Measurements from ENCODE around the gene NPFF. TPM values are rescaled to one million over a fixed set of nuclear protein-coding genes. Genes with fewer than 3 reads are reported as not detected.

NPFF gene
- total RNA-seq, 1 donor = not detected

- no peaks in the 10 kb centered on the region for H3K4me1 ChIP-seq (ENCODE audit: insufficient read depth, low read length)
- H3K4me3 ChIP-seq (ENCODE audit: insufficient read depth, low read length) = no peak overlapping the region
- TF ChIP-seq CTCF (IDR thresholded peaks at IDR 0.05; ENCODE audit: extremely low read depth, low read depth, low read length) = no peak
- H3K9me3 ChIP-seq (ENCODE audit: low read depth, low read length) = no peaks in the 10 kb centered on the region
- DNase-seq (ENCODE audit: insufficient read length, low spot score, missing footprints) = no peak
- H3K27me3 ChIP-seq (ENCODE audit: insufficient read depth, low read length) = no peaks in the 10 kb centered on the region
- peak overlapping the region; percentile 15 for H3K27ac ChIP-seq (ENCODE audit: low read depth, low read length)
- H3K4me2 ChIP-seq (ENCODE audit: insufficient read depth, low read length) = no peak overlapping the region
- peaks cover 53% of the 10 kb centered on the region for H4K20me1 ChIP-seq (ENCODE audit: insufficient read depth, low read length)
- peaks cover 93% of the 10 kb centered on the region for H3K79me2 ChIP-seq (ENCODE audit: insufficient read depth, low read length)
- peaks cover 99% of the 10 kb centered on the region for H3K36me3 ChIP-seq (ENCODE audit: insufficient read depth, low read length)
- no peak overlapping the region for H2AFZ ChIP-seq (ENCODE audit: low read length)
Observed at GRCh38 chr12:53464685-53465418, 42.4 kb downstream of the NPFF start.

GRCh38 chr12:53463802-53464560, 43.3 kb downstream of the NPFF start:
- H3K36me3 ChIP-seq (ENCODE audit: insufficient read depth, low read length) = peaks cover 99% of the 10 kb centered on the region

GRCh38 chr12:53462935-53463334, 44.3 kb downstream of the NPFF start:
- Histone ChIP-seq H4K20me1 (ENCODE audit: insufficient read depth, low read length) (peaks cover 56% of the 10 kb centered on the region), H3K4me1 (ENCODE audit: insufficient read depth, low read length) (no peaks in the 10 kb centered on the region), H3K79me2 (ENCODE audit: insufficient read depth, low read length) (peaks cover 97% of the 10 kb centered on the region), H3K27ac (ENCODE audit: low read depth, low read length) (no peak overlapping the region), H3K4me3 (ENCODE audit: insufficient read depth, low read length) (no peak overlapping the region), H2AFZ (ENCODE audit: low read length) (no peak overlapping the region), H3K36me3 (ENCODE audit: insufficient read depth, low read length) (peaks cover 99% of the 10 kb centered on the region), H3K4me2 (ENCODE audit: insufficient read depth, low read length) (no peak overlapping the region), H3K27me3 (ENCODE audit: insufficient read depth, low read length) (no peaks in the 10 kb centered on the region), H3K9me3 (ENCODE audit: low read depth, low read length) (no peaks in the 10 kb centered on the region)
- no peak for DNase-seq (ENCODE audit: insufficient read length, low spot score, missing footprints)
- TF ChIP-seq CTCF (IDR thresholded peaks at IDR 0.05; ENCODE audit: extremely low read depth, low read depth, low read length) = no peak

More at GRCh38 chr12:53463802-53464560, 43.3 kb downstream of the NPFF start:
- no peaks in the 10 kb centered on the region for H3K9me3 ChIP-seq (ENCODE audit: low read depth, low read length)
- H3K4me3 ChIP-seq (ENCODE audit: insufficient read depth, low read length) = no peak overlapping the region
- no peaks in the 10 kb centered on the region for H3K4me1 ChIP-seq (ENCODE audit: insufficient read depth, low read length)
- TF ChIP-seq CTCF (IDR thresholded peaks at IDR 0.05; ENCODE audit: extremely low read depth, low read depth, low read length) = no peak
- DNase-seq (ENCODE audit: insufficient read length, low spot score, missing footprints) = no peak
- no peak overlapping the region for H2AFZ ChIP-seq (ENCODE audit: low read length)
- H3K79me2 ChIP-seq (ENCODE audit: insufficient read depth, low read length) = peaks cover 95% of the 10 kb centered on the region
- H3K27ac ChIP-seq (ENCODE audit: low read depth, low read length) = no peak overlapping the region
- H4K20me1 ChIP-seq (ENCODE audit: insufficient read depth, low read length) = peaks cover 60% of the 10 kb centered on the region
- no peak overlapping the region for H3K4me2 ChIP-seq (ENCODE audit: insufficient read depth, low read length)
- no peaks in the 10 kb centered on the region for H3K27me3 ChIP-seq (ENCODE audit: insufficient read depth, low read length)

GRCh38 chr12:53461591-53461990, 45.7 kb downstream of the NPFF start:
- TF ChIP-seq CTCF (IDR thresholded peaks at IDR 0.05; ENCODE audit: extremely low read depth, low read depth, low read length) = no peak
- Histone ChIP-seq H3K27me3 (ENCODE audit: insufficient read depth, low read length) (no peaks in the 10 kb centered on the region), H3K79me2 (ENCODE audit: insufficient read depth, low read length) (peaks cover 99% of the 10 kb centered on the region), H3K9me3 (ENCODE audit: low read depth, low read length) (no peaks in the 10 kb centered on the region), H4K20me1 (ENCODE audit: insufficient read depth, low read length) (peaks cover 60% of the 10 kb centered on the region), H3K4me1 (ENCODE audit: insufficient read depth, low read length) (no peaks in the 10 kb centered on the region), H3K4me3 (ENCODE audit: insufficient read depth, low read length) (no peak overlapping the region), H2AFZ (ENCODE audit: low read length) (no peak overlapping the region), H3K27ac (ENCODE audit: low read depth, low read length) (no peak overlapping the region), H3K4me2 (ENCODE audit: insufficient read depth, low read length) (no peak overlapping the region), H3K36me3 (ENCODE audit: insufficient read depth, low read length) (peaks cover 99% of the 10 kb centered on the region)
- no peak for DNase-seq (ENCODE audit: insufficient read length, low spot score, missing footprints)
